Measurements from ENCODE around the gene LRP11. TPM values are rescaled to one million over a fixed set of nuclear protein-coding genes. Genes with fewer than 3 reads are reported as not detected.

The LRP11 gene
- total and polyA plus RNA-seq, 9 of the 15 experiments (the other 6 are each of a cell fraction or from before 2014, with no cell fraction given) = 0.51 to 3.5 (median 2.4) TPM

DNA sequence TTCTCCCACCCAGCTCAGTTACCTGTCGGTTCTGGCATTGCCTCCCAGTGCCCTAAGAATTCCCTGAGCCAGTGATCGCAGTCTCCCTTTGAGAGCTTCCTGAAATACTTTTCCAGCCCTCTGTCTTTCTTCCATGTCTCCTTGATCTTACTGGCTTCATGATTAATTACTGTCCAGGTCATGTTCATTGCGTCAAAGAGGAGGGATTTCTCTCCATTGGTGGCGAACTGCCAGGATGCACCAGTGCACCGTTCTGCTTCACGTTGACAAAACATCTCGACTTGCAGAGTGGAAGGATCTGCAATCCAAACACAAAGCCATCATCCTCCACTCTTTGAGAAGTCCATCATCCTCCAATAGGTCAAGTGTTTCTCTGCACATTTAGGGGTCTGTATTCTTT lies 25.2 kb upstream of the LRP11 start (continued):
- TF ChIP-seq REST (IDR thresholded peaks at IDR 0.05; ENCODE audit: borderline replicate concordance) (no peak), REST (CRISPR knock-in tag; IDR thresholded peaks at IDR 0.05; ENCODE audit: low read depth) (no peak), MTF1 (CRISPR knock-in tag; IDR thresholded peaks at IDR 0.05; ENCODE audit: borderline replicate concordance) (no peak), ZNF3 (CRISPR knock-in tag; IDR thresholded peaks at IDR 0.05) (no peak), RBM39 (optimal IDR thresholded peaks at IDR 0.05; ENCODE audit: low read depth, low read length) (no peak)
- TF ChIP-seq, protein P1, sequence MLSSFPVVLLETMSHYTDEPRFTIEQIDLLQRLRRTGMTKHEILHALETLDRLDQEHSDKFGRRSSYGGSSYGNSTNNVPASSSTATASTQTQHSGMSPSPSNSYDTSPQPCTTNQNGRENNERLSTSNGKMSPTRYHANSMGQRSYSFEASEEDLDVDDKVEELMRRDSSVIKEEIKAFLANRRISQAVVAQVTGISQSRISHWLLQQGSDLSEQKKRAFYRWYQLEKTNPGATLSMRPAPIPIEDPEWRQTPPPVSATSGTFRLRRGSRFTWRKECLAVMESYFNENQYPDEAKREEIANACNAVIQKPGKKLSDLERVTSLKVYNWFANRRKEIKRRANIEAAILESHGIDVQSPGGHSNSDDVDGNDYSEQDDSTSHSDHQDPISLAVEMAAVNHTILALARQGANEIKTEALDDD (IDR thresholded peaks at IDR 0.05) = no peak
- TF ChIP-seq, protein P2, sequence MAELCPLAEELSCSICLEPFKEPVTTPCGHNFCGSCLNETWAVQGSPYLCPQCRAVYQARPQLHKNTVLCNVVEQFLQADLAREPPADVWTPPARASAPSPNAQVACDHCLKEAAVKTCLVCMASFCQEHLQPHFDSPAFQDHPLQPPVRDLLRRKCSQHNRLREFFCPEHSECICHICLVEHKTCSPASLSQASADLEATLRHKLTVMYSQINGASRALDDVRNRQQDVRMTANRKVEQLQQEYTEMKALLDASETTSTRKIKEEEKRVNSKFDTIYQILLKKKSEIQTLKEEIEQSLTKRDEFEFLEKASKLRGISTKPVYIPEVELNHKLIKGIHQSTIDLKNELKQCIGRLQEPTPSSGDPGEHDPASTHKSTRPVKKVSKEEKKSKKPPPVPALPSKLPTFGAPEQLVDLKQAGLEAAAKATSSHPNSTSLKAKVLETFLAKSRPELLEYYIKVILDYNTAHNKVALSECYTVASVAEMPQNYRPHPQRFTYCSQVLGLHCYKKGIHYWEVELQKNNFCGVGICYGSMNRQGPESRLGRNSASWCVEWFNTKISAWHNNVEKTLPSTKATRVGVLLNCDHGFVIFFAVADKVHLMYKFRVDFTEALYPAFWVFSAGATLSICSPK (IDR thresholded peaks at IDR 0.05; ENCODE audit: borderline replicate concordance) = no peak
